COR-L47 (cell line): ENCODE data around the gene SF3B3.
"Not testable (repeated sequence)": the region's sequence is repeated elsewhere in the genome, so short reads cannot be mapped to it uniquely, and the experiment has no call there.

ENCODE experiments used
- DNase-seq: peaks from one replicate; lab custom pipeline; 2025; lab: John Stamatoyannopoulos, UW

The SF3B3 gene

DNA sequence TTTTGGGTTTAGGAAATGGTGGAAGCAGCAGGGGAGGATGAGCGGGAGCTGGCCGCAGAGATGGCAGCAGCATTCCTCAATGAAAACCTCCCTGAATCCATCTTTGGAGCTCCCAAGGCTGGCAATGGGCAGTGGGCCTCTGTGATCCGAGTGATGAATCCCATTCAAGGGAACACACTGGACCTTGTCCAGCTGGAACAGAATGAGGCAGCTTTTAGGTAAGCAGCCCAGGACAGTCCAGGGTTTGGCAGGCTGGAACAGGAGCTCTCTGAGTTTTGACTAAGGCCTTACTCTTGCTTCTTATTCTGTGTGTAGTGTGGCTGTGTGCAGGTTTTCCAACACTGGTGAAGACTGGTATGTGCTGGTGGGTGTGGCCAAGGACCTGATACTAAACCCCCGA is 41.4 kb downstream of the SF3B3 start:
- no peak for DNase-seq

DNA sequence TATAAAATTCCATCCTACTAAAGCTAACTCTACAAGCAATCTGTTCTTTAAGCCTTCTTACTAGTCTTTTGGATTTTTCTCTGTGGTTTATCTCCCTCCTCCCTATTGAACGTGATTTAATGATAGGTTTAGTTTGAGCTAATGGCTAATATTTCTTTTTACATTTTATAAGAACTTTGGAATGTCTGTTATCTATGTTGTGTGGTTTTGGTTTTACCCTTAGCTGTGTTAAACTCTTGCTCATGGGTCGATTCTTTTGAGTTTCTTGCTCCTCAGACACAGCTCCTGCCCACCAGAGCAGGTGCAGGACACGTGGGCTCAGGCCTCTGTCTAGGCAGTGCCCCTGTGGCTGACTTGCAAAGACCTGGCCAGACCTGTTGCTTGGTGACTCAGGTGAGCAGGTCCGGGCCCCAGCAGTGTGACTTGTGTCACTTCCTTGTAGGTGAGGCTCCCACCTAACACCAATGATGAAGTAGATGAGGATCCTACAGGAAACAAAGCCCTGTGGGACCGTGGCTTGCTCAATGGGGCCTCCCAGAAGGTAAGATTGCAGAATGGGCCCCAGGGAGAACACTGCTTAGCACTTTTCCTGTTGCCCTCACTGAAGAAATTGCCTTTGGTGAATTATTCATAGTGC is 45.1 kb downstream of the SF3B3 start:
- no peak for DNase-seq

DNA sequence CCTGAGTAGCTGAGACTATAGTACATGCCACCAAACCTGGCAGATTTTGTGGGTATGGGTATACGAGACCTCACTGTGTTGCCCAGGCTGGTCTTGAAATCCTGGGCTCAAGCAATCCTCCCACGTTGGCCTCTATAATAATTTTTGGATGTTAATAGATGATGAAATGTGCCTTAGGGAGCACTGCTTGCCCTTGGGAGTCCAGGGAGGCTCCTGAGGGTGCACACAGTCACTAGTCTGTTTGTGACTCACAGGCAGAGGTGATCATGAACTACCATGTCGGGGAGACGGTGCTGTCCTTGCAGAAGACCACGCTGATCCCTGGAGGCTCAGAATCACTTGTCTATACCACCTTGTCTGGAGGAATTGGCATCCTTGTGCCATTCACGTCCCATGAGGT is 46.1 kb downstream of the SF3B3 start:
- DNase-seq = no peak

DNA sequence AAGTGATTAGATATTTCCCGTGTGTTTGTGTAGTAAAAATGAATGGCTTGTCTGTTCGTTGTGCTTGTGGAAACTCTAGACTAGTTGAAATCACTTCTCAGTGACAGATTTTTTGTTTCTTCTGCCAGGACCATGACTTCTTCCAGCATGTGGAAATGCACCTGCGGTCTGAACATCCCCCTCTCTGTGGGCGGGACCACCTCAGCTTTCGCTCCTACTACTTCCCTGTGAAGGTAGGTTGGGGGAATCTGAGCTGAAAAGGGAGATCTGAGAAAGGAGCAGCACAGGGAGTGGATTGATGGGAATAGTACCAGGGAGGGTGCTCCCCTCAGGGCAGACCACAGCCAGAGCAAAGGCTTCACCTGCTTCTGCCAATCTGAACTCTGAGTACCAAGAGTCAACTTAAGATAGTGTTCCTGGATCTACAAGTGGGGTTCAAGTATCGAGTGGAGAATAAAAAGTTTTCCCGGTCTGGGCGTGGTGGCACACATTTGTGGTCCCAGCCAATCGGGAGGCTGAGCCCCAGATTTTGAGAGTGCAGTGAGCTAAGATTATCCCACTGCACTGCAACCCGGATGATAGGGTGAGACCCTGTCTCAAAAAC is 47.5 kb downstream of the SF3B3 start:
- DNase-seq = no peak

DNA sequence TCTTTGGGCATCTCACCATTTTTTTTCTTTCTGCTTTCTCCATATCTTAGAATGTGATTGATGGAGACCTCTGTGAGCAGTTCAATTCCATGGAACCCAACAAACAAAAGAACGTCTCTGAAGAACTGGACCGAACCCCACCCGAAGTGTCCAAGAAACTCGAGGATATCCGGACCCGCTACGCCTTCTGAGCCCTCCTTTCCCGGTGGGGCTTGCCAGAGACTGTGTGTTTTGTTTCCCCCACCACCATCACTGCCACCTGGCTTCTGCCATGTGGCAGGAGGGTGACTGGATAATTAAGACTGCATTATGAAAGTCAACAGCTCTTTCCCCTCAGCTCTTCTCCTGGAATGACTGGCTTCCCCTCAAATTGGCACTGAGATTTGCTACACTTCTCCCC is 48.0 kb downstream of the SF3B3 start:
- no peak for DNase-seq

DNA sequence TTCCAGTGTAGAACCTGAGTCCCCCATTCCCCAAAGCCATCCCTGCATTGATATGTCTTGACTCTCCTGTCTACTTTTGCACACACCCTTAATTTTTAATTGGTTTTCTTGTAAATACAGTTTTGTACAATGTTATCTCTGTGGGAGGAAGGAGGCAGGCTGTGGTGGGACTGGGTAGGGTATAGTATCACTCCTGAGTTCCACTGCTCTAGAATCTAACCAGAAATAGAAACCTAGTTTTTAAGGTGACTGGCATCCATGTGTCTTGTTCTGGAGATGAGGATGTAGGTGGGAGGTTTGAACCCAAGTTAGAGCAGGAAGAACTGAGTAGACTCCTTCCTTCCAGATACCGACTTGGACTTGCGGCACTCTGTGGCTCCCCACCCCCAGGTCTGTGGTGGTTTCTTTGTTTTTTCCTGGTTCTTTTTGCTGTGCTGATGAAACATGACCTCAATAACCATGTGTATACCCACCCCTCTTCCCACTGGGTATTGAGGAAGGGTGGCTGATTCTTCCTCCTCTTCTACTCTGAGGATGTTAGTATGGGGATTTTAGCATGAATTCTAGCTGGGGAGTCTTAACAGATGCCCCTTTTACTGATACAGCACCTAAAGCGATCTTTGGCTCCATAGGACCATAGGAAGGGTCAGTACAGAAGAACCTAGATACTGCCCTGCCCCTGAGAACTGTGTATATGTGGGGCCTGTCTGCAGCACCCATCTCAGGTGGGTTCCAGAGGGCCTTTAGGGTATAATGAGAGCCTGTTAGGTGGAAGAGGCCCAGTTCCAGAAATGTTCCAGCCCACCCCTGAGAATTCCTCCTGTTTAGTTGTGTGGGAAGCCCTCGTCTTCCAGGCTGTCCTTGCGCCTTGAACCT is 48.7 kb downstream of the SF3B3 start:
- DNase-seq = no peak

DNA sequence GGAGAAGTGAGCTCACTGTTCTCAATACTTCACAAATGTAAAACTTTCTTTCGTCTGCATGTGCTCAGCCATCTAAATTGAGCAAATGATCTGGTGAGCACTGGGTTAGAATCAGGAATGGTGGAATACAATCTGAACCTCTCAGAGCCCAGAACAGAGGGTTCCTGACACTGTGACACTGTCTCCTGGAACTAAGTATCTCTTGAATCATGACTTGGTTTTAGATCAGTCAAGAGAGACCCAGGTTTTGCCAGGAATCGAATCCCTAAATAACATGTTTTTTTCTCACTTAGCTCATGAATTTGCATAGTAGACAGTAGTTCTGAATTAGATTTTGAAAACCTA is 49.3 kb downstream of the SF3B3 start:
- no peak for DNase-seq

DNA sequence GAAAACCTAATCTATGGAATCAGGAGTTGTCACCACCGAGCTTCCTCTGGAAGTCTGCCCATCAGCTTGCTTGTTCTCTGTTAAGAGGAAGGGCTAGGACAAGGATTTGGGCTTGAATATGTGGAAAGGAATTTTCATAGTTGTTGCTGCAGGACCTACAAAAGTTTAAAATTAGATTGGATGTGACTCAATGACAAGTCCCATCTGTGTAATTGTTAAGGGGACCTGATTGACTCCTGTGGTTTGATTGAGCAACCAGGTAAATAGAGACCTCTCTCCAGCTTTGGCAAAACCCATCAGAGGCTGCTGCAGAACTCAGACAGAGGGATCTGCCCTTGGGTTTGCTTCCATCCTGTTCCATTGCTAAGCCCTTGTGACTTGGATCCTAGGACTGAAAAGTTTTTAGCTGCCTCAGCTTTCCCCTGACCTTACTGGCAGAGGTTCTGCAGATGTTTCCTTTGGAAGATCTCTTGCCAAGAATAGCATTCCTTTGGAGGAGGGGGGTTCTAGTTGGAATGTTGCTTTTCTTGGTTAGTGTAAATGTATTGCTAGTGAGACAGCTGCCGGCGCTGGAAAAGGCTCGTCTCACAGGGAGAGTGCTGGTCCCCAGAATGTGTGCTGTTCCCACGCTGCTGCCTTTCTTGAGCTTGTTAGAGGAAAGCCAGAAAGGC is 50.0 kb downstream of the SF3B3 start:
- no peak for DNase-seq

DNA sequence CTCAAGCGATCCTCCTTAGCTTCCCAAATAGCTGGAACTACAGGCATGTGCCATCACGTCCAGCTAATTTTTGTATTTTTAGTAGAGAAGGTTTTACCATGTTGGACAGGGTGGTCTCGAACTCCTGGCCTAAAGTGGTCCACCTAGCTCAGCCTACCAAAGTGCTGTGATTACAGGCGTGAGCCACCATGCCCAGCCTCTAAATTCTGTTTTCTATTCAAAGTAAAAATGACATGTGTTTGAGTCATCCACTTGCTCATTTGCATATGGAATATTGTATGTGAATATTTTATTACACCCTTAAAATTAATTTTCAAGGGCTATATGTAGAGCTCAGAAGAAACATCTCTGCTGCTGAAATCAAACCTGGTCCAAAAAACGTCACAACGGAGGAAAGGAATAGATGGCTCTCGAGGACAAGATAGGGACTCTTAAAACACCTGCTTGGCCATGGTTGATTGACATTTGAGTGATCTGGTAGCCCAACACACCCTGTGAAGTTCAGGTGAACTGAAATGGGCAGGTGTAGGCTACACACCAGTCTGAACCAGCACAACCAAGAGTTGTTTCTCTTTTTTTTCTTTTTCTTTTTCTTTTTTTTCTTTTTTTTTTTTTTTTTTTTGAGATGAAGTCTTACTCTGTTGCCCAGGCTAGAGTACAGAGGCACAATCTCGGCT is 51.1 kb downstream of the SF3B3 start:
- DNase-seq = no peak

DNA sequence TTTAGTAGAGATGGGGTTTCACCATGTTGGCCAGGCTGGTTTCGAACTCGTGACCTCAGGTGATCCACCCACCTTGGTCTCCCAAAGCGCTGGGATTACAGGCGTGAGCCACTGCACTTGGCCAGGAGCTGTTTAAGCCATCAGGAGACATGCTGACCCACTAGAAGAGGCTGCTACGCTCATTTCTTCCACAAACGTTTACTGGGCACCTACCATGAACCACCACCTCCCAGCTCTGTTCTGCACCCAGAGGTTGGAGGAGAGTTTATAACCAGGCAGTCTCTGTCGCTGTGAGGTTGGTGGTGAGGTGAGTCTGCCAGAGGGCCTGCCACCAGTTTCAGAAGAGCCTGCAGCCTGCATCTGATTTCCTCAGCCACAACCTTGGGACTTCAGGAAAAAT is 51.8 kb downstream of the SF3B3 start:
- DNase-seq = no peak

DNA sequence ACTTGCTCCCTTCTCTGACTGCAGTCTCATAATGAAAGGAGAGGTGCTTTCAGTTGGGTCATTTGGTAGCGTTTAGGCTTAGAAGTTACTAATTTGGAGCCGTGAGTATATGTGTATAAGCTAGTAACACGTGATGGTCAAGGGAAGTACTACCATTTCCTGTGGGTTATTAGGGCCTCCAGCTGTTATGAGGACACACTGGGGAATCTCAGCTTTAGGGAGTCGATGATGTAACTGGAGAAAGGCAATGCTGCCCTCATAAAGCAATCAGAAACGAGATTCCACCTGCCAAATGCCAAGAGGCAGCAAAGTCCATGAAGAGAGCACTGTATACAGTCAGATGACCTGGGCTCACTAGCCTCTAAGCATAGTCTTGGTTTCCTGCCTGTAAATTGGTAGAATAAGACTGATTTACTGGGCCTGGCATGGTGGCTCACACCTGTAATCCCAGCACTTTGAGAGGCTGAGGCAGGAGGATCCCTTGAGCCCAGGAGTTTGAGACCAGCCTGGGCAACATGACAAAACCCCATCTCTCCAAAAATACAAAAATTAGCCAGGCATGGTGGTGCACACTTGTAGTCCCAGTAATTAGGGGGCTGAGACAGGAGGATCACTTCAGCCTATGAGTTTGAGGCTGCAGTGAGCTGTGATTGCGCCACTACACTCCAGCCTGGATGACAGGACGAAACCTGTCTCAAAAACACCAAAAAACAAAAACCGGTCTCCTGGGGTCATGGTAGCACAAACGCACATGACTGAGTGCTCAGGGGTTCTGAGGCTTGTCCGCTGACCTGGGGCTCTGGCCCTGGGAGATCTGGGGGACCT is 53.0 kb downstream of the SF3B3 start:
- DNase-seq = no peak

DNA sequence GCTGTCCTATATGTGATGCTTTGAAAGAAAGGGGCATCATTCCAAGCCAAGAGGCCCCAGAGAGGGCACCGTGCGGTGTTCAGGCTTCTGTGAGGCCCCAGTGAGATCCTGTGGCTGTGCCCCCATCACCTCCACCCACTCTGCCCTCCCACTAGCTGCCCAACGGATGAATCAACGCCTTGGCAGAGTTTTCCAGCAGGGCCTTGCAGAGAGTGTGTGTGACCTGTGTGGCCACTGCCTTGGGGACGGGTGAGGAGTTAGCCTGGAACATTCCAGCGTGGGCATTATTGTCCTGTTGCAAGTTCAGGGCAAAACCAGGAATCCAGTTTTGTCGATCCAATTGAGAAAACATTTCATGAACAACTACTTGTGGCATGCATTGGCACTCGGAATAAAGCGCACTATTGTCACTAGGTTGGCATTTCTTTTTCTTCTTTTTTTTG is 53.7 kb downstream of the SF3B3 start:
- no peak for DNase-seq

DNA sequence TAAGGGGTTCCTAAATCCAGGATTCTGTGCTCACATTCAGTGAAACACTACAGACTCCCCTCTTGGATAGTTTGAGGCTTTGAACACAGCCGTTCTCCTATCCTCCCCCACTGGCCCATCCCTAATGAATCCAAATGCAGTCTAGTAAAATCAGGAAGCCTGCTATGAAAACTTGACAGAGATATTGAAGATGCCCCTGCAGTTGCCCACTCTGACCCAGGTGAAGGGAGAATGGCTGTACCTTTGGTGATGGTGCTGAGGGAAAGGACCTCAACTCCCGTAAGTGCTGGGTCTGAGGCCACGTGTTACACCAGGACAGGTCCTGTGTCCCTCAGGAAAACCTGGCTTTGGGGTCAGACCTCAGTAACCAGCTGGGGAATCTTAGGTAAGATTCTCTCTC is 54.4 kb downstream of the SF3B3 start:
- DNase-seq = no peak

DNA sequence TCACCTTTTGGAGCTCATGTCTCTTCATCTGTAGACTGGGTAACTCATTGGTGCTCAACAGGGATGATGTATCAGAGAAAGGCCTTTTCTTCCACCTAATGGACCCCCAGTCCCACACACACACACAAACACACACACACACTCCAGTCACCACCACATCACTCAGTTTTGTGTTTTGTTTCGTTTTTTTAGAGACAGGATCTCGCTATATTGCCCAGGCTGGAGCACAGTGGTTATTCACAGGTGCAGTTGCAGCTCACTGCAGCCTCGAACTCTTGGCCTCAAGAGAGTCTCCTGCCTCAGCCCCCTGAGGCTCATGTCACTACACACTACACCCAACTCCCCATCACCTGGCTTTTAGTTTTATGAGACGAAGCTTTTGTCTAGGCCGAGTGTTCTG is 55.6 kb downstream of the SF3B3 start:
- DNase-seq = no peak

DNA sequence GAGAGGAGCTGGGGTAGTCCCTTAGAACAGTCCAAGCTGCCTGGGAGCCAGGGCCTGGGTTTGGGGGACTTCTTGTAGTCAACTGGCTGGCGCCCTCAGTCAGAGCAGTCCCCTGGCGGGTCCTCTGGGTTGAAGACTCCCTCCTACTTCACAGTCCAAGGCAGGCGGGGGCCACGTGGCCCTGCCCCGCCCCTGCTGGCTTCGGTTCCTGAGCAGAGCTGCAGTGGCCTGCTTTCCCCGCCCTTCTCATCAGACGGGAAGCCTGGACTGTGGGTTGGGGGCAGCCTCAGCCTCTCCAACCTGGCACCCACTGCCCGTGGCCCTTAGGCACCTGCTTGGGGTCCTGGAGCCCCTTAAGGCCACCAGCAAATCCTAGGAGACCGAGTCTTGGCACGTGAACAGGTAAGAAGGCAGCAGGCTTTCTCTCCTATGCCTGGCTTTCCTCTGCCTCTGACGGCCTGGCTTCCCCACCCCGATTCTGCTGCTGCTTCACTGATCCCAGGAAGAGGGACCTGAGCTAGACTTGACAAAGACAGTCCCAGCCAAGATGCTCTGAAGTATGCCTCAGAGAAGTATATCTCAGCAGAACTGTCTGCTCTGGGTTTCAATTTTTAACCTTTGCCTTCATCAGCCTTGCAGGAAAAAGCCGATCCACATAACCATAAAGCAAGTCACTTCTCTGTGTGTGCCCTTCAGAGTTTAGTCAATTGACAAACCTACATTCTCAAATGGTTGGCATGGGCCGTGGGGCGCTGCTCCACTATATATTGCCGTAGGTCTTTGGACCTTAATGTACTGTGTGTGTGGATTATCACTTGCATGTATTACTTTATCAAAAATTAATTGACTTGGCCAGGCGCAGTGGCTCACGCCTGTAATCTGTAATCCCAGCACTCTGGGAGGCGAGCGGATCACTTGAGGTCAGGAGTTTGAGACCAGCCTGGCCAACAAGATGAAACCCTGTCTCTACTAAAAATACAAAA is 56.3 kb downstream of the SF3B3 start:
- no peak for DNase-seq

DNA sequence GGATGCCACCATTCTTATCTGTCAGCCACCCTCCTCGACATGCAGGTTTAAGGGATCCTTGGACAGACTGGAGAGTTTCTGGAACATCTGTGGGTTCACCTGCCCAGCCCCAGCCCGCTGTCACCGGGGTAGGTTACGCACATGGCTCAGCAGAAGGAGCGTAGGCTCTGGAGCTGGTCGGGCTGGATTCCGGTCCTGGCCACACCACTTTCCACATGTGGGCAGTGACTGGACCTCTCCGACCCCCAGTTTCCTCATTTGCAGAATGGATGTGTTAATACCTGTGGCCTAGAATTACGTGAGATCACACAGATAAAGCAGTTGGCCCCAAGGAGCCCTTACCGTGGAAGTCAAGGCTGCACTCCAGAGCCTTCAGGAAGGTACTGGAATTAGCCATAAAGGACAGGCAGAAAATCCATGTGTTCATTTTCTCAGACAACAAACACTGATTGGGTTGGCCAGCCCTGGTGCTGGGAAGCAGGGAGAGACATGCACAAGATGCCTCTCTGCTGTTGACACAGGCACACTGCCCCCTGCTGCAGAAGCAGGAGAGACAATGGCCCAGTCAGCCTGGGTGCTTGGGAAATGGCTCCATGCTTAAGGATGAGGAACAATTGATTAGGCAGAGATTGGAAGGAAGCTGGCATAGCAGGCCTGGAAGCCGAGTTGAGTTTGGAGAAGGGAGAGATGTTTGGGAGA is 58.8 kb downstream of the SF3B3 start:
- DNase-seq = no peak

DNA sequence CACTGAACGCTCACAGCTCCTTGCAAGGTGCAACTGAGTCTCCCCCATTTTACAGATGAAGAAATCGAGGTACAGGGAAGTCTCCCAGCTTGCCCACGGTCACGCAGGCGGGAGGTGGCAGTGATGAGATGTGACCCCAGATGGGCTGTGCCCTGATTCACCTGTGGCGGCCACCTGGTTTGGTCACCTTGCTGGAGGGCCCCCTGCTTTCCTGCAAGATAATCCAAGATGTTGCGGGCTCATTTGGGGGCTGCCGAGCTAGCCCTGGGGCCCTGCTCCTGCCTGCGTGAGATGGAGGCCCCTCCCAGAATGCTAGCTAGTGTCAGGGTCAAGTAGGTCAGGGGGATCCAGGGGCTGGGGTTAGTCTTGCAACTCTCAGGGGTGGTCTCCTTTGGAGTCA is 63.1 kb downstream of the SF3B3 start:
- DNase-seq = no peak

DNA sequence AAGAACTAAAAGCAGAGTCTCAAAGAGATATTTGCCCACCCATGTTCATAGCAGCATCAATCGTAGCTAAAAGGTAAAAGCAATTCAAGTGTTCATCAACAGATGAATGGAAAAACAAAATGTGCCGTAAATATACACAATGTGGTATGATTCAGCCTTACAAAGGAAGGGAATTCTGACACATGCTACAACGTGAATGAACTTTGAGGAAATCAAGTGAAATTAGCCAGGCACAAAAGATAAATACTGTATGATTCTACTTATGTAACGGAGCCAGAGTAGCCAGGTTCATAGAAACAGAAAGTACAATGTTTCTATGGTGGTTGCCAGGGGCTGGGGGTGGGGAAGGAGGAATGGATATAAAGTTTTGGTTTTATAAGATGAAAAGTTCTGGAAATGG is 64.9 kb downstream of the SF3B3 start:
- no peak for DNase-seq

DNA sequence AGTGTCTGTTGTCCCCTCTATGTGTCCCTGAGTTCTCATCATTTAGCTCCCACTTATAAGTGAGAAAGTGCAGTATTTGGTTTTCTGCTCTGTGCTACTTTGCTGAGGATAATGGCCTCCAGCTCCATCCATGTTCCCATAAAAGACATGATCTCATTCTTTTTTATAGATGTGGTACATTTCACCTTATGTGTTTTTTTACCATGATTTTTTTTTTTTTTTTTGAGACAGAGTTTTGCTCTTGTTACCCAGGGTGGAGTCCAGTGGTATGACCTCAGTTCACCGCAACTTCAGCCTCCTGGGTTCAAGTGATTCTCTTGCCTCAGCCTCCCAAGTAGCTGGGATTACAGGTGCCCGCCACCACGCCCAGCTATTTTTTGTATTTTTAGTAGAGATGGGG is 65.8 kb downstream of the SF3B3 start:
- not testable (repeated sequence) for DNase-seq
